Sigmoid colon (tissue), 7 donors: ENCODE measurements around the gene SREBF1. TPM values are rescaled to one million over a fixed set of nuclear protein-coding genes. Genes with fewer than 3 reads are reported as not detected.

ENCODE experiments used
- DNase-seq: peaks from one replicate; pipeline ENCODE4 v3.0.0-alpha.2; 2019
- H3K27ac ChIP-seq, 4 donors: fragments of 200-600 bp; sonication (generic); one replicate each; pipeline ENCODE4 v1.5.1; 2016 to 2019; ENCODE audit warnings: mild to moderate bottlenecking in 1 of 4
- H3K27me3 ChIP-seq, 3 donors: fragments of 200-600 bp; sonication (generic); one replicate each; pipeline ENCODE4 v1.5.1; 2019; ENCODE audit warnings: mild to moderate bottlenecking in 1 of 3
- H3K36me3 ChIP-seq, 4 donors: fragments of 200-600 bp; sonication (generic); one replicate each; pipeline ENCODE4 v1.5.1; 2016 to 2019
- H3K4me1 ChIP-seq, 4 donors: fragments of 200-600 bp; sonication (generic); one replicate each; pipeline ENCODE4 v1.5.1; 2017 to 2019
- H3K4me3 ChIP-seq, 4 donors: fragments of 200-600 bp; sonication (generic); one replicate each; pipeline ENCODE4 v1.5.1; 2017 to 2019; ENCODE audit warnings: mild to moderate bottlenecking in 2 of 4, moderate library complexity in 1 of 4
- H3K9me3 ChIP-seq, 4 donors: fragments of 200-600 bp in 3 of 4; sonication (generic) in 3 of 4; one replicate each; pipeline versions ENCODE4 v1.5.1 to v1.6.1; 2013 to 2019
- EP300 ChIP-seq, 4 donors: sonication (generic); formaldehyde crosslinking; IDR thresholded peaks; one replicate each; pipeline ENCODE4 v1.6.1; 2017; ENCODE audit warnings: antibody characterized with exemption in 4 of 4
- POLR2A ChIP-seq, 2 donors: fragments of 450-650 bp; IDR thresholded peaks; one replicate each; pipeline ENCODE4 v1.6.1; 2016; ENCODE audit warnings: antibody characterized with exemption in 2 of 2, mild to moderate bottlenecking in 2 of 2, moderate library complexity in 2 of 2
- POLR2AphosphoS5 ChIP-seq, 4 donors: sonication (generic); formaldehyde crosslinking; IDR thresholded peaks; one replicate each; pipeline ENCODE4 v1.6.1; 2017; ENCODE audit warnings: antibody characterized with exemption in 4 of 4
- WGBS, 2 donors: extraction: QIAGEN DNeasy Blood & Tissue Kit; methylation state at CpG; one replicate each; pipeline ENCODE4 v1.1.7; 2013; 5-methylcytosine and 5-hydroxymethylcytosine counted together
- intact Hi-C: fragments of 100-400 bp; cut with DNase I; formaldehyde crosslinking; loops from one replicate; pipeline ENCODE4 v1.15.1; 2023
- polyA plus RNA-seq, 3 donors: library from polyadenylated mRNA; stranded (reverse); fragments of 200-250 nt; gene quantifications; one replicate each; pipeline ENCODE4 v1.2.3, GENCODE V29; 2013
- total RNA-seq, 4 donors: library from RNA; depleted of rRNA; stranded (reverse); fragments of >200 nt; gene quantifications; one replicate each; pipeline ENCODE4 v1.1.0, GENCODE V29; 2016
- TF ChIP-seq, protein P1 (sequence below), 4 experiments: fragments of 450-650 bp in 3 of 4; fragments of 200-600 bp in 1 of 4; IDR thresholded peaks; one replicate each; pipeline ENCODE4 v1.5.1; 2016 to 2019; ENCODE audit warnings: antibody characterized with exemption in 4 of 4, mild to moderate bottlenecking in 3 of 4, moderate library complexity in 2 of 4
- donor health status: healthy with polysubstance abuse.
- donor health status: Bipolar disorder and iron deficiency.
- donor health status: healthy.

Gene SREBF1
- total and polyA plus RNA-seq, 7 donors = 10.2 to 172 (median 38.6) TPM

DNA sequence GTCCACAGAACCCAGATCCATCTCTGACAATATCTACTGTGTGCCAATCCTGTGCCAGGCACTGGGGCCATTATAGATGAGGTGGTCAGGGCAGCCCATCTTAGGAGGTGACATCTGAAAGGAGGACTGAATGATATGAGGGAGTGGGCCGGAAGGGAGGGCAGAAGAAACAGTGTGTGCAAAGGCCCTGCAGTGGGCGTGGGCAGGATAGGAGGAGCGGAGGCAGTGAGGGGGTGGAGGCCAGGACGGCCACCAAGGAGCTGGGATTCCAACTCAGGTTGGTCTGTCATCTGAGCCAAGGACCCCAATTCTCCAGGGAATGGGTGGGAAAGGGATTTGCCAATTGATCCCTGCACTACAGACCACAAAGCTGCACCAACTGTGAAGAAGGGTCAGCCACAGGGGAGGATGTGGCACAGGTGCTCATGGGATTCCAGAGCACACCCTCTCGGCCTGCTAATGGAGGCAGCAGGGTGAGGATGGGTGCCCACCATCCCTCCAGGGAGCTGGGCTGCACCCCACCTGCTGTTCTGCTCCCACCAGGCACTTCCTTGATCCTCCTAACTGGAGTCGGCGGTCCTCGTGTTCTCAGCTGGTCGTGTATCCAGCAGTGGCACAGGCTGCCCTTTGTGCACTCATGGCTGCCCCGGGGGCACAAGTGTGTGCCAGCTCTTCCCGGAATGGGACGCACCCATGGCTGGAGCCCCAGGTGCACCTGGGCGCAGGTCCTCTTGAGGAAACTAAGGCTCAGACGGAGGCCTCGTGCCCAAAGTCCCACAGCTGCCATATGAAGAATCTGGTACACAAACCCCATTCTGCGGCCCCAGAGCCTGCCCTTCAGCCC lies 9.6 kb downstream of the SREBF1 start:
- no peaks in the 10 kb centered on the region for H3K27me3 ChIP-seq
- TF ChIP-seq, protein P1, sequence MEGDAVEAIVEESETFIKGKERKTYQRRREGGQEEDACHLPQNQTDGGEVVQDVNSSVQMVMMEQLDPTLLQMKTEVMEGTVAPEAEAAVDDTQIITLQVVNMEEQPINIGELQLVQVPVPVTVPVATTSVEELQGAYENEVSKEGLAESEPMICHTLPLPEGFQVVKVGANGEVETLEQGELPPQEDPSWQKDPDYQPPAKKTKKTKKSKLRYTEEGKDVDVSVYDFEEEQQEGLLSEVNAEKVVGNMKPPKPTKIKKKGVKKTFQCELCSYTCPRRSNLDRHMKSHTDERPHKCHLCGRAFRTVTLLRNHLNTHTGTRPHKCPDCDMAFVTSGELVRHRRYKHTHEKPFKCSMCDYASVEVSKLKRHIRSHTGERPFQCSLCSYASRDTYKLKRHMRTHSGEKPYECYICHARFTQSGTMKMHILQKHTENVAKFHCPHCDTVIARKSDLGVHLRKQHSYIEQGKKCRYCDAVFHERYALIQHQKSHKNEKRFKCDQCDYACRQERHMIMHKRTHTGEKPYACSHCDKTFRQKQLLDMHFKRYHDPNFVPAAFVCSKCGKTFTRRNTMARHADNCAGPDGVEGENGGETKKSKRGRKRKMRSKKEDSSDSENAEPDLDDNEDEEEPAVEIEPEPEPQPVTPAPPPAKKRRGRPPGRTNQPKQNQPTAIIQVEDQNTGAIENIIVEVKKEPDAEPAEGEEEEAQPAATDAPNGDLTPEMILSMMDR (IDR thresholded peaks at IDR 0.05) = no peak
- no peak for TF ChIP-seq POLR2AphosphoS5 (IDR thresholded peaks at IDR 0.05)
- intact Hi-C loops = no loop called here
- no peaks in the 10 kb centered on the region for H3K36me3 ChIP-seq
- H3K4me1 ChIP-seq = peaks cover 0 to 78% (median 67%) of the 10 kb centered on the region in 4 donors
- 83 to 89% methylated on average over 16 of the region's 16 CpGs for WGBS, 2 donors
- H3K4me3 ChIP-seq = no peak overlapping the region
- H3K27ac ChIP-seq = peak overlapping the region in 3 of 4 donors; percentile 83 to 90 (median 88)
- no peak for DNase-seq
- H3K9me3 ChIP-seq = no peaks in the 10 kb centered on the region

DNA sequence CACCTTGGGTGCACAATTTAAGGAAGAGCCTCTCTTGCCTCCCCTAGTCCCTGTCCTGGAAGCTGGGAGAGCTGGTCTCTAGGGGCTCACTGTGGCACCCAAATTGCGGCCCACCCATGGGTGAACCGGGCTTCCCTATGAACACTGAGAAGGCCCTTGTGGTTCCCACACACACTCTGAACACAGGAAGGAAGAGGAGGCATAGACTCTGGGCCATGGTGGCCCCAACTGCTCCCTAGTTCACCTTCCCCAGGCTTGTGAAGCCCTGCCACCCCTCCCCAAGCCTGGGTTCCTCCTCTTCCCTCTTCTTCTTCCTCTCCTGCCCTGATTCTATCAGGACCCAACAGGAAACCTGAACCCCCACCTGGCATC lies 10.5 kb downstream of the SREBF1 start:
- no peaks in the 10 kb centered on the region for H3K36me3 ChIP-seq
- no peaks in the 10 kb centered on the region for H3K27me3 ChIP-seq
- no peak for DNase-seq
- no peak overlapping the region for H3K4me3 ChIP-seq
- WGBS, 2 donors = 50 to 74% methylated on average over 2 of the region's 2 CpGs
- intact Hi-C loops = no loop called here
- TF ChIP-seq, protein P1 (IDR thresholded peaks at IDR 0.05) = no peak
- TF ChIP-seq EP300 (IDR thresholded peaks at IDR 0.05) (no peak), POLR2AphosphoS5 (IDR thresholded peaks at IDR 0.05) (no peak), POLR2A (IDR thresholded peaks at IDR 0.05) (no peak)
- no peaks in the 10 kb centered on the region for H3K9me3 ChIP-seq
- H3K4me1 ChIP-seq = peaks cover 0 to 78% (median 67%) of the 10 kb centered on the region in 4 donors
- H3K27ac ChIP-seq = peak overlapping the region in 3 of 4 donors; percentile 83 to 90 (median 88)

DNA sequence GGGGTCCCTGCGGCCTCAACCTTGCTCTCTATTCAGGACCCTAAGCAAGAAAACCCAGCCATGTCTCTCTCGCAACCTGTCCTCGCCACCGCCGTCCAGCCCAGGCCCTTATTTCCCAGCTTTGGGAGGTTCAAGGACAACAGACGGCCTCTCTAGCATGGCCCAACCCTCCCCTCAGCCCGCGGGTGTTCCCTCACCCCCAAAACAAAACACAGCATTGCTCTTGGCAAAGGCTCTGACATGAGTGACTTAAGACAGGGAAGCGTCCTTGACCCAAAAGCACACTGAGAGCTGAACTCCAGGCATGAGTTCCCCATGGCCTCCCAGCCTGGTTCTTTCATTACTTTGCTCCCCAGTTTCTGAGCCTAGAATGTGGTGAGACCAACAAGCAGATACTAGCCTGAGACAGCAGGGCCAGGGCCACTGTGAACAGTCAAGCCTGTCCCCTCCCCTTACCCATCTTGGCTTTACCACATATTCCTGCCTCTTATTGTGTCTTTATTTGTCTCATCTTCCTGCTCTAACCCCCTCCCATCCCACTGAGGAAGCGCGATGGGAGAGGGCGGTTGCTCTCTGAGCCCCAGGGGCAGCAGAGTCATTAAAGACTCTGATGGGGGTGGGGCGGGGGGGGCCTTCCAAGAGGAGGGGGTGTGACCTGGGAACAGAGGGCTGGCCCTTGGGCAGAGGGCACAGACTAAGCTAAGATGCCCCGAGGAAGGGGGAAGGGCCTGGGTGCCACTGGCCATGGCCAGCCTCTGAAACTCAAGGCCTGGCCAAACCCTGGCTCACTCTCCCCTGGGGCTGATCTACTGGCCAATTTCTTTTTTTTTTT lies 11.8 kb downstream of the SREBF1 start:
- Histone ChIP-seq H3K27me3 (no peaks in the 10 kb centered on the region), H3K4me3 (peak overlapping the region in 1 of 4 donors; percentile 55), H3K27ac (peak overlapping the region; percentile 83 to 90 (median 86)), H3K36me3 (peaks cover 0 to 7% (median under 1%) of the 10 kb centered on the region in 4 donors), H3K9me3 (no peaks in the 10 kb centered on the region), H3K4me1 (peaks cover 0 to 78% (median 70%) of the 10 kb centered on the region in 4 donors)
- TF ChIP-seq POLR2A (IDR thresholded peaks at IDR 0.05) (no peak), POLR2AphosphoS5 (IDR thresholded peaks at IDR 0.05) (peak; percentile 38 to 71 (median 59))
- peak; percentile 83 for DNase-seq
- WGBS, 2 donors = 36 to 49% methylated on average over 14 of the region's 14 CpGs
- intact Hi-C loops = no loop called here

DNA sequence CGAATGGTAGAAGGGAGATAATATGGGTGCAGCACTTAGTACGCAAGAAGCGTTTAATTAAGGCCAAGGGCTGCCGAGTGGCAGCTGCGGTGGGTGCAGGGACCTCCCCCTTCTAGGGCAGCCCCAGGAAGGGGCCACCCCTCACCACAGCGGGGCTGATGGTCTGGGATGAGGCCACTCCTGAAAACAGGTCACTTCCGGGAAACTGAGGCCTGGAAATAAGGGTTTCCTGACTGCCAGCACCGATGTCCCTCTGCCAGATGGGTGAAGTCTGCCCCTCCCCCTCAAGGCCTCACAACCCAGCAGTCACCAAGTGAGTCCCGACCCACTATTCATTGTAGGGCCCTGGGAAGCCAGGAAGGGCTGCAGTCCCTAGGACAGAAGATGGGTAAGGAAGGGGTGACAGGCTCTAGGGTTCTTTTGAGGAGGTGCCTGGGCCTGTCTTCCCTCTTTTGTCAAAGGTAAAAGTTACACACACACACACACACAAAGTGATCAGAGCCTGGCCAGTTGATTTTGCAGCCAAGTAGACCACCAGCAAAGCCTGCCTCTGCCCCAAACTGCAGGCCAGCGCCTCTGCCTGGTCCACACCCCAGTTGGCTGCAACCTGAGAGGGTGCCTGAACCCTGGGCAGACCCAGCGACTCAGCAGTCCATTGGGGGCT lies 12.5 kb downstream of the SREBF1 start:
- TF ChIP-seq POLR2A (IDR thresholded peaks at IDR 0.05) = no peak
- no peak for TF ChIP-seq EP300 (IDR thresholded peaks at IDR 0.05)
- no peak for TF ChIP-seq POLR2AphosphoS5 (IDR thresholded peaks at IDR 0.05)
- TF ChIP-seq, protein P1 (IDR thresholded peaks at IDR 0.05) = no peak
- DNase-seq = no peak
- Histone ChIP-seq H3K4me1 (peaks cover 0 to 79% (median 77%) of the 10 kb centered on the region in 4 donors), H3K9me3 (no peaks in the 10 kb centered on the region), H3K36me3 (peaks cover 4 to 15% (median 6%) of the 10 kb centered on the region in 4 donors), H3K4me3 (peak overlapping the region; percentile 19 to 55 (median 52)), H3K27ac (peak overlapping the region; percentile 83 to 90 (median 86)), H3K27me3 (no peaks in the 10 kb centered on the region)
- intact Hi-C loops = no loop called here
- 13 to 24% methylated on average over 11 of the region's 11 CpGs for WGBS, 2 donors
